Measurements from ENCODE around the gene LRATD1.

LRATD1 gene

DNA sequence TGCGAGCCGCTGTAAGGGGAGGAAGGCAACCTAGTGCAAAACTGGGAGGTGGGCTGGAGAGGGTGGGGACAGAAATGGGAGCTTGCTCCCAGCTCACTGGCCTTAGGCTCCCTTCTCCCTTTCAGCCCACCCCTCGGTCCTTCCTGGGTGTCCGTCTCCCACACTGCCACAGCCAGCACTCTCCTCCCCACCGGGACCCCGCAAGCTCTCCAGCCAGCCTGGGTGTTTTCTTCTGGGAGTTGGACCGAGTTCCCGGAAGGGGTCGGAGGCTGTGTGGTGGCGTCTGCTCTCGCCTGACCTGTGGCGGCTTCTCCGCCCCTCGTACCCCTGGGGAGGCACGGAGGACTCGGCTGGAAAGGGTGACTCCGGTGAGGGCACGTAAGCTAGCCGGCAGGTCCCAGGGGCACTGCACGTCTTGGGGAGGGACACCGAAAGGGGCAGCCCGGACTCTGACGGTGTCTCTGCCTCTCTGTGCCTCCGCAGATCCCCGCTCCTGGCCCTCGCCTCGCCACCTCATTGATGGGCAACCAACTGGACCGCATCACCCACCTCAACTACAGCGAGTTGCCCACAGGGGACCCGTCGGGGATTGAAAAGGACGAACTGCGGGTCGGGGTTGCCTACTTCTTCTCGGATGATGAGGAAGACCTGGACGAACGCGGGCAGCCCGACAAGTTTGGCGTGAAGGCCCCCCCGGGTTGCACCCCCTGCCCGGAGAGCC lies 1.1 kb downstream of the LRATD1 start:
- DNase-seq = no peak

- DNase-seq = no peak
Measured at GRCh38 chr2:14634182-14634488, 1.6 kb downstream of the LRATD1 start.

DNA sequence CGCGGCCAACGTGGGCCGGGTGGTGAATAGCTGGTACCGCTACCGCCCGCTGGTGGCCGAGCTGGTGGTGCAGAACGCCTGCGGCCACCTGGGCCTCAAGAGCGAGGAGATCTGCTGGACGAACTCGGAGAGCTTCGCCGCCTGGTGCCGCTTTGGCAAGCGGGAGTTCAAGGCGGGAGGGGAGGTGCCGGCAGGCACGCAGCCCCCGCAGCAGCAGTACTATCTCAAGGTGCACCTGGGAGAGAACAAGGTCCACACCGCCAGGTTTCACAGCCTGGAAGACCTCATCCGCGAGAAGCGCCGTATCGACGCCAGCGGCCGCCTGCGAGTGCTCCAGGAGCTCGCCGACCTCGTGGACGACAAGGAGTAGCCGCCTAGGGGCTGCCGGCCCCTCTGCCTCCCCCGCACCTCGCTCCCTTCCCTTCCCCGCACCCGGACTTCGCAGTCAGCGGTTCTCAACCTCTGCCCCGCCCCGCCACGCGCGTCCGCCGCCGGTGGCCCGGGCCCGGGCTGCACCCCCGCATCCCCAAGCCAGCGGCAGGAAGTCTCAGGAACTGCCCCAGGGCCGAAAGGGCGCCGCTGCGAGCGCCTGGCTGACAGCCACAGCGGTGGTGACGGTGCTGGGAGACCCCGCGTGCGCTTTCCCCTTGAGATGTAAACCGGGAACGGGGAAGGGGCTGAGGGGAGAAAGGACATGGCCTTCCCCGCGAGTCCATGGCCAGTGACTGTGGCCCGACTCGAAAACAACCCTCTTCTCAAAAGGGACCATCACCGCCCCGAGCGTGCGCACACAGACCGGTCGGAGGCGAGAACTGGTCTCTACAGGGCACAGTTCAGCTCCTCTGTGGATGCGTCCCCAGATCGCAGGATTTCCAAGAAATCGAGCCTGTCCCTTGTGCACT lies 2.2 kb downstream of the LRATD1 start:
- DNase-seq = peak; percentile 67

DNA sequence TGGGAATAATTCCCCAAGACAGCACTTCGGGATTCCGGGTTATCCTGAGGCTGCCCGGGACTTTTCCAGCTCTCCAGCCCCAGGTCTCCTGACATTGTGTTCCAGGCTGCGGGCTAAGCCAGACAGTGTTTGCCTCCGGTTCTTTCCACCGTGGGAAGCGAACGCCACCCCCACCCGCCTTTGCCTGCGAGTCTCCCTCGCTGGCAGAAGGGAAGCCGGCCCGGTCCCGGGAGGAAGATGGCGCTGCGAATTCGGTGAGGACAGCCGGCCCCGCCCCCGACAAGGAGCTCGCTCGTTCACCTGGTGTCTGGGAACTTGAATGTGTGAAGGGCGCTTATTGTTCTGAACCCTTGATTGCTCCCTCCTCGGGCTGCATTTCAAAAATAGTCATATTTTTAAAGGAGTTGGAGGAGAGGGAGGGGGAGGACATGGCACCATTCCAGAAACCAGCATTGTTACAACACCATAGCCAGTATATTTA lies 2.9 kb downstream of the LRATD1 start:
- DNase-seq = peak; percentile 54

DNA sequence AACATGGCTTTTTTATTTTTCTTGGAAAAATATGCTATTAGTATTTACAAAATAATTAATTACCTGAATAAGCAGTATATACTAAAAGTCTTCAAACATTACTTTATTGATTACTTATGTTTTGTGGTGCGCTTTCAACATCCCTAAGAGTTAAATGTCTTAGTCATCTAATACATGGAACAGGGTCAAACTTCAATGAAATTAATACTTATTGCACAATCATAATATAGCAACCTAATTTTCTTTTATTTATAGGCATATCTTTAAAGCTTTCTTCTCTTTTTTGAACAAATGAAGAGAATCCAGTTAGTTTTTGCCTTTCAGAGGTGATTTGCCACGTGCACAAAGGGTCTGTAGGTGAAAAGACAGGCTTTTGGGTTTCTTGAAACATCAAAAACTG lies 6.0 kb downstream of the LRATD1 start:
- DNase-seq = no peak

DNA sequence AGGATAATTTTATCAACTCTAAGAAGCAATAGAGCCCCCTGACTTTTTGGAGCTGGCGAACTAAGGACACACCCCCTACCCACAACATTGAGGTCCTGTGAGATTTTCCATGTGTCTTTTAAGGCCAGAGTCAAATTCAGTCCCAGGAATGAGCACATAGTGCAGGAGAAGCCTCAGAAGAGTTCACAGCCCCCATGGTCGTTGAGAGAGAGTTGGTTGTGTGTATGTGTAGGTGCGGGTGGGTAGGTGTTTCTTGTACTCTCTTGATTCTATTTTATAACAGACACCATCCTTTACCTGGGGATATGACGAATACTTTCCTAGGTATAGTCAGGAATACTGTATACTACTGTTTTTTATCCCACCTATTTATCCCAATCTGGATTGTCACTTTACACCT lies 8.6 kb downstream of the LRATD1 start:
- no peak for DNase-seq

GRCh38 chr2:14642499-14642898 lies 10.0 kb downstream of the LRATD1 start:
- DNase-seq = no peak

DNA sequence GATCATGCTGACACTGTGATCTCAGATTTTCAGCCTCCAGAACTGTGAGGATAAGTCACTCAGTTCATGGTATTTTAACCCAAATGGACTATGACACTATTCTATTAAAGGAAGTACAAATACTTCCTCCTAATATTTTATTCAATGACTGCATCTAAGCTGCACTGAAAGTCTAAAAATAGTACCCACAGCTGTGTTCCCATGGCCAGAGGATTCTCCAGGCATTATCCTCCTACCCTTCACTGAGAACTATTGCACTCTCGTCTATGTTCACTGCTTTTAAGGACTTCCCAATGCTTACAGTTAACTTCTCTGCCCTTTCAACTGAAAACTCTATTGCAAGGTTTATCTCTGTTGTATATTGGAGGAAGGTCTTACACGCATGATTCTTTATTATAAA lies 15.2 kb downstream of the LRATD1 start:
- no peak for DNase-seq

- no peak for DNase-seq
Measured at GRCh38 chr2:14650066-14650465, 17.5 kb downstream of the LRATD1 start.

DNA sequence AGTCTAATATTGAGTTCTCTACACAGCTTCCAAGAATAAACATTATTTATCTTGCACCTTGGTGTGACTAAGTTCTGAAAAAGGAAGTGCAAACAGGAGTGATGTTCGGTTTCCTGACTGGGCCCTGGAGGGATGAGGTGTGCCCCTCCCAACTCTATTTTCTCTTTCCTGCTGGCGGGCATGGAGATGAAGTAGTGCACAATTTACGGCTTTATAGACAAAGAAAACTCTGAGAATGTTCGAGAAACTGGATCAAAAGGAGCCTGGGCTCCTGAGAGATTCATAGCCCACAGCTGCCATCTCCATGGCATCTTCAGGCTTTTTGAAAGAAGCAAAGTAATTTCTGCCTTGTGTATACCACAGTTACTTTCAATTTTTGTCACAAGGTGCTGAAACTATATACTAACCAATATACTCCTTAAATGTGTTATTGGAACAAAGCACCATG lies 22.3 kb downstream of the LRATD1 start:
- DNase-seq = no peak

DNA sequence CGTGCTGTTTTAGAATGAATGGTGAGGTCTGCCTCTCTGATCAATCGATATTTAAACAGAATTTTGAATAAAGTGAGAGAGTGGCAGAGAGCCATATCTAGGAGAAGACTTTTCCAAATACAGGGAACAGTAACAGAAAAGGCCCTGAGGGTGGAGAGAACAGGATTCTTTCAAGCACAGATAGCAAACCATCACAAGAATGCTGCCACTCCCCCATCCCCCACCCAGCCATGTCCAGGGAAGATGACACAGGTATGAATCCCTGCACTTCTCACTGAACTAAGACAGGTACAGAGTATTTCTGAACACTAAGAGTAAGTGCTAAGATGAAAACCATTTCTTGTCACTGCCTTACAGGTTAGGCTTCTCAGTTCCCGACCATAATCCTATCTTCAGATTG lies 23.6 kb downstream of the LRATD1 start:
- no peak for DNase-seq

DNA sequence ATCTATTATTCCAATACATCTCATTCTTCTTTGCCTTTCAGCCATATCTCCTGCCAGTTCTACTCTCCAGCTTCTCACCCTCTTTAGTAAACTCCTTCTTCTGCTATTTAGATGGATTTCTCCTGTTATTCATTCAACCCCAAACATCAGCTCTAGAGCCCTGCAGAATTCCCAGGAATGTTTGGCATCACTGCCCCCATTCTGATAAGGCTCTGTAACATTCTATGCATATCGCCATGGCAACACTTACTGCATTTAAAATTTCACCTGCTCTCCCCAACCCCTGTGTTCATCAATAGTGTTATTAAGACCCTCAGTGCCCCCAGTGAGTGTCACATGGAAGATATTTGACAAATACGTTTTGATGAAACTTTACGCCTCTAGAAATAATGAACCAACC lies 28.6 kb downstream of the LRATD1 start:
- DNase-seq = no peak

DNA sequence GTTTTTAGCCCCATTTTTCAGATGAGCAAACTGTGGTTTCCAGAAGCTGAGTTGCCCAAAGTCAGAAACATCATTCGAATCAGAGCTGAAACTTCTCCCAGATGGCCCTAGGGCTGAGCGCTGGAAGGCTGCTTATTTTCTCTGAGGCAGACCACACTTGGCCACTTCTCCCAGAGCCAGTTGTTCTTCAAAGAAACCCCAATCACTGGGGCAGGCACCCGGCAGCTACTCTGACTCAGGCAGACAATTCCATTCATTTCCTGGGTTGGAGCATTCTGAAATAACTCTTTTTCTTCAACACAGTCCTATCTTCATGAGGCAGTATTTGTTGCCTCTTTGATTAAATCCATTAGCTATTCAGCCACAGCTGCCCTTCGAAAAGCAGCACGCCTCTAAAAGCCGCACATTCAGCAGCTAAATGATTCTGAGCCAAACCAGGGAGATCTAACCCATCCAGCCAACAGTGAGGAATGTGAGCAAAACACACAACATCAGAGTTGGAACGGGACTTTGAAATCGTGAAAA lies 40.9 kb downstream of the LRATD1 start:
- DNase-seq = no peak

DNA sequence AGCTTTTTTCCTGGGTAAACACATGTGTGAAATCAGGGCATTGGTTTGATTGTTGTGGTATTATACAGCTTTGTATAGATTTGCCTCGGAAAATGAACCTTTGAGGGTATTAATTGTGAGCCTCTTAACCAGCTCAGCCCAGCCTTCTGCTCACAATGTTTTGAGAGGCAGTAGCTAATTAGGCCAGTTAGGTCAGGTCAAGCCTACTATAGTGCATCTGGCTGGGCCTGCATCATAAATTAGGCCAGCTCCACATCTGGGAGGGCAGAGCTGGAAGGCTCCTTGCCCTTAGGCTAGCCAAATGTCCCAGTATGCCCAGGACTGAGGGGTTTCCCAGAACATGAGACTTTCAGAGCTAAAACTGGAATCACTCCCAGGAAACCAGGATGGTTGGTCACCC lies 43.0 kb downstream of the LRATD1 start:
- no peak for DNase-seq

GRCh38 chr2:14676371-14676770 lies 43.9 kb downstream of the LRATD1 start:
- DNase-seq = no peak

DNA sequence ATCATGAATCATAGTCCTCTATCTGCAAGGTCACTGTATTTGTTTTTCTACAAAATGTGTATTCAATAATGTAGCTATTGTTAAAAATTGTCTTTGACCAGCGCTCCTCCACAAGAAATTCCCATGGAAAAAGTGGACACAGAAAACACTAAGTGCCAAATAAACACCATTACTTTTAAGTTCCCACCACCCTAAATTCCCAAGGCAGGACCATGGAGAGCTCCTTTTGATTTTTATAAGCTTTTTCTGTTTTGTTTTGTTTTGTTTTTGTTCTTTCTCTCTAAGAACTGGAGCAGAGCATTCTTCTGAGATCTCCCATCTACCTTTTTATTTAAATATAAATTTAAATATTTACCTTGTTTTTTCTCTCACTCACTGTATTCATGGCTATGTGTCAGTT lies 44.5 kb downstream of the LRATD1 start:
- DNase-seq = no peak

DNA sequence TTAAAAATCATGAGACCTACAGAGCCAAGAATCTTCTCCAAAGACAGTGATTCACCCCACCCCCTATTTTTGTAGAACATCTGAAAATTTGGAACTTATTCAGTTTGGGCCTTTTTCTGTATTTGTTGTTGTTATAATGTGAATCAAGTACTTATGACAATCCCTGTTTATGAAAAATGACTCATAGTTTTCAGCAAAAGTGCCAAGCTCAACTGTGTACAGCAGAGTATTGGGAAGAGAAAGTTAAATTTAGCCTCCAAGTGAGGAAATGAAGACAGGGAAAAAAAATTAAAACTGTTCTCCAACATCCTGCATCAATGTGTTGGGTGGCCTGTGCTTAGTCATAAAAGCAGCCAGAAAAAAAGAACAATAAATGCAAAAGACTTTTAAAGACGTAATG lies 46.2 kb downstream of the LRATD1 start:
- no peak for DNase-seq

- DNase-seq = no peak
Measured at GRCh38 chr2:14681608-14682007, 49.1 kb downstream of the LRATD1 start.
